Kidney glomerular epithelial cell (primary cell): ENCODE measurements around the gene NDUFA3.
A peak's percentile ranks its signal among the peaks of the same experiment; 100 is the strongest.
"Not testable (repeated sequence)": the region's sequence is repeated elsewhere in the genome, so short reads cannot be mapped to it uniquely, and the experiment has no call there.

Experiments
- DNase-seq: peaks from one replicate; lab custom pipeline; 2025; lab: John Stamatoyannopoulos, UW

Gene NDUFA3

DNA sequence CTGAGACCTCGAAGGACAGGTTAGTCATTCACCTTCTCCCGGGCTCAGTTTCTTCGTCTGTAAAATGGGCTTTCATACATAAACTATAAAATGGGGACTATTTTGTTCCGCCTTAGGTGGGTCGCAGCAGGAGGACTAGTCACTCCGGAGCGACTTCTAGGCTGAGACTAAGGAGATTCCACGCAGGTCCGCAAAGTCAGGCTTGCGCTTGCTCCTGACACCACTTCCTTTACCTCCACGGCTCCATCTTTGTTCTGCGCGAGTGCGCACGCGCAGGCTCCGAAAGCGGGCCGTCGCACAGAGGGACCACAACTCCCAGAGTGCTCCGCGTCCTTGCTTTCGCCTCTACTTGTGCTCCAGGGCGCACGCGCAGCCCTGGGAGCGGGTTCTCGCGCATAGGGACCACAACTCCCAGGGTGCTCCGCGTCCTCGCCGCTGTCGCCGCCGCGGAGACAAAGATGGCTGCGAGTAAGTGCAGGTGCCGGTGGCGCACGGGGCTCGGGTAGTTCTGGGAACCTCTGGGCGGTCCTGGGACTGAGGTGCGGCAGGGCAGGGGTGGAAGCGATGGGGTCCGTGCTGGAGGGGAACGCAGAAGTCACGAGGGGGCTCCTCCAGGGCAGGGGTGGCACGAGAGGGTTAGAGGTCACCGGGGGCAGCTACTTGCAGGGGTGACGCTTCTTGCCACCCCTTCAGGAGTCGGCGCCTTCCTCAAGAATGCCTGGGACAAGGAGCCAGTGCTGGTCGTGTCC, at the start of gene NDUFA3:
Gene NDUFA3, plus strand, starts transcription at position 435 of the 749 bp plus-strand sequence. Its CDS starts 24 bp downstream, at position 459.
- peak; percentile 91 for DNase-seq

DNA sequence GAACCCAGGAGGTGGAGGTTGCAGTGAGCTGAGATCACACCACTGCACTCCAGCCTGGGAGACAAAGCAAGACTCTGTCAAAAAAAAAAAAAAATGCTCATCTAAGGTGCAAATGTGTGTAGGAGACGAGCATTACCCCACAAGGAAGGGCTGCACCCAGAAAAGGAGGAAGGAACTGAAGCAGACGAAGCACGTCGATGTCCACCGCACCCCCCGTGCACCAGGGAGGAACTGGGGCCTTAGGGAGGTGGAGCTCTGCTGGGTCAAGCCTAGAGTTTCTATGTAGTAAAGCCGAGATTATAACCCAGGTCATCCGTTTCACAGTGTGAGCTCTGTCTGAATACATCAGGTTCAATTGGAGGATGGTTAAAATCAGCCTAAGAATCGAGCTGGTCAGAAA, 40.0 kb upstream of the NDUFA3 start:
- DNase-seq, result no peak

DNA sequence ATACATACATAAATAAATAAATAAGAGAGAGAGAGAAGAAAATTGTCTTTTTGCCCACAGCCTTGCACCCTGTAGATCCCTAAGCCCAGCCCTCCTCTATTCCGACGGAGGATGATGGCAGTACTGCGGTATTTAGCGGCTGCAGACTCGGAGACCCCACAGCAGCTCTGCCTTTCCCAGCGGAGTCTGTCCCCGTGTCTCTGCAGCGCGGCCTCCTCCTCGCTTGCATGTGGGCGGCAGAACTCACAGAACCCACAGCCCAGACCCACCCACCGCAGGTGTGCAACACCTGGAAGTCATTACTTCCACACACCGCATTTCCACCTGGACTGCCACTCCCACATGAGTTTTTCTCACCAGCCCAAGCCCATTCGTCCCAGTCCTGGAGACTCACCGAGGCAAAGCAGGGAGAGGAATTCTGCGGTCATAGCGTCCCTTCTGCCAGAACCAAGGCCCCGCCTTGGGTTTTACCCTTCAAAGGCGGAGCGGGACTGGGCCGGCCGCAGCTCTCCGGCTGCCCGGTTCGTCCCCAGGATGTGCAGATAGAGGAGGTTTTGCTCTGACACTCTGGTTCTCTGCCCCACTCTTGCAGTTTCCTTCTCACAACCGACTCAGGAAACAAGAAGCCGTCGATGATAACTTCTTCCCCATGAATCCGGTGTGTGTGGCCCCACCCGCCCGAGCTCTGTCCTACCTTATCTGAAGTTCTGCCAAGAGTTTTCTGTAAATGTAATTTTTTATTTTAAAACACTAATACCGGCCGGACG, 39.1 kb upstream of the NDUFA3 start, which contains the start of gene VSTM1:
Gene VSTM1, minus strand, starts transcription at position 548 of the 767 bp plus-strand sequence. Its CDS starts 120 bp downstream, at position 428.
- DNase-seq, result no peak

DNA sequence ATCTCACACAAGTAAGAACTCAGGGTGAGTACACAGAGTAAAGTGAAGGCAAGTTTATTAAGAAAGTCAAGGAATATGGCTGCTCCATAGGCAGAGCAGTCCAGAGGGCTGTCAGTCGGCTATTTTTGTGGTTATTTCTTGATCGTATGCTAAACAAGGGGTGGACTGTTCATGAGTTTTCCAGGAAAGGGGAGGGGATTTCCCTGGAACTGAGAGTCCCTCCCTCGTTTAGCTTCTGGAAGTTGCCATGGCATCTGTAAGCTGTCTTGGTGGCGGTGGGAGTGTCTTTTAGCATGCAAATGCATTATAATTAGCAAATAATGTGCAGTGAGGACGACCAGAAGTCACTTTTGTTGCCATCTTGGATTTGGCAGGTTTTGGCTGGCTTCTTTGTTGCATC, 33.2 kb upstream of the NDUFA3 start:
- DNase-seq, result no peak

DNA sequence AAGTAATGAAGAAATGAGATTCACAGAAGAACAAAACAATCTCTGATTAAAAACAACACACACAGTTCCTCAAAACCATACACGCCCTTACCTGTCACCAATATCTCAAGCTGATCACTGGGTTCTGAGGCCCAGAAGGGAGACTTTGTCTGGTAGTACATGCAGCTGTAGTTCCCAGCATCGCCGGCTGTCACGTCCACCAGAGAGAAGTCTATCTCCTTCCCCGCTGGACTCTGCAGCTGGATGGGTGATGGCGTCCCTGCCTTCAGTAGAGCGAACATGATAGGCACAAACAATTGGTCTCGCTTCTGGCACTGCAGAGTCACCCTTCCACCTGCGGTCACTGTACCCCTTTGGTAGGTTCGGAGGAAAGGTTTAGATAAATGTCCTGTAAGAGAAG, 28.8 kb upstream of the NDUFA3 start:
- no peak for DNase-seq

DNA sequence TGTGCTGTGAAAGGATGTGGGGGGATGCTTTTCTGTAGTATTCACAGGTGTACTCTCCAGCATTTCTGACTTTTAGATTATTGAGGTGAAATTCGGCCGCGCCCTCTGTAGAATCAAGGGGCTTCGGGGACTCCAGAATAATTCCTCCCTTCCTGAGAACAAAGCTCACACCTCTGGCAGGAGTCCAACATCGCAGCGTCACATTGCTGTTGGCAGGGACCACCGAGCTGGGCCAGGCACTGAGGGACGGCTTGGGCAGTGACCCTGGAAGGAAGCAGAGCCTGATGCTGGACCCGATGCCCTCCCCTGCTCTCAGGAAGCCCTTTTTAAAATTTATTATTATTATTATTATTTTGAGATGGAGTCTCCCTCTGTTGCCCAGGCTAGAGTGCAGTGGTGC, 27.8 kb upstream of the NDUFA3 start:
- no peak for DNase-seq

DNA sequence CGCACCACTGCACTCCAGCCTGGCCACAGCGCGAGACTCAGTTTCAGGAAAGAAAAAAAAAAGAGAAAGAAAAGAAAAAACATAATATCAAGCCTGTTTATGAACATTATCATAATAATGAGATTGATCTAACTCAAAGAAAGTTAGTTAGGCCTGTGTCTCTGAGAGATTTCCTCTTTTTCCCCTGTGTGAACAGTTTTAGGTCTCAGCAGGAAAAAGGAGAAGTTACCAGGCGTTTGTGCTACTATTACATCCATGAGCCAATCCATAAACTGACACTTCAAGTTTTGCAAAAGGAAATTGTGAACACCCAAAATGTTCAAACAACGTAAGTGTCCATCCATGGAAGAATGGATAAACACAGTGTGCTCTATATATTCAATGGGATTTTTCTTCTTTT, 25.3 kb upstream of the NDUFA3 start:
- DNase-seq, result no peak

DNA sequence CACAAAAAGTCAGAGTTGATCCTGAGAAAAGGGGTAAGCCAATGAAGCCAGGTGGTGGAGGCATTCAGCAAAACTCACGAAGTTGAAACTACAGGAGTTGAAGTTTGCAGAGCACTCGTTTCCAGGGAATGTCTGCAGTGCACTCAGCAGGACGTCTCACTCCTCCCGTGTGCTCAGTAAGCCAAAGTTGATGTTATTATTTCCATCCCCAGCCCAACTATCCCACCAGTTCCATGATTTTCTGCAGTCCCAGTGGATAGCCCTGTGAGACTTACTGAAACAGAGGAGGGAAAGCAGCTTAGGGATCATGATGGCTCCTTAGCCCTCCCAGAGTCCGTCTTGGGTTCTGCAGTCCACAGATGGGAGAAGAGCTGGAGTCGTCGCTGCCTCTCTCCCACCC, 21.6 kb upstream of the NDUFA3 start, which contains the start of gene TARM1:
Gene TARM1, minus strand, starts transcription at position 334 of the 400 bp plus-strand sequence. Its CDS starts 25 bp downstream, at position 309.
- no peak for DNase-seq

DNA sequence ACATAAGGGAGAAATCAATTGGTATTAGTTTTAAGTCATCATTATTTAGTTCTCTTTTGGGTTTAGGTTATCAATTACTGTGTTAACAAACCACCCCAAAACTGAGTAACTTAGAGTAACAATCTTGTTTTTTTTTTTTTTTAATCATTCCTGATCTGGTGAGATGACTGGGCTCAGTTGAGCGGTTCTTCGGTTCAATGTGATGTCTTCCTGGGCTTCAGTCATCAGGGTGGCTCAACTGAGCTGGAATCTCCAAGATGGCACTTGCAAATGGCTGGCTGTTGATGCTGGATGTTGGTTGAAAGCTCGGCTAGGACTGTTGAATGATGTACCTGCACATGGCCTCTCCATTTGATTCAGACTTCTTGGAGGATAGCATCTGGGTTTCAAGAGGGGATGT, 18.2 kb upstream of the NDUFA3 start:
- DNase-seq, result no peak

DNA sequence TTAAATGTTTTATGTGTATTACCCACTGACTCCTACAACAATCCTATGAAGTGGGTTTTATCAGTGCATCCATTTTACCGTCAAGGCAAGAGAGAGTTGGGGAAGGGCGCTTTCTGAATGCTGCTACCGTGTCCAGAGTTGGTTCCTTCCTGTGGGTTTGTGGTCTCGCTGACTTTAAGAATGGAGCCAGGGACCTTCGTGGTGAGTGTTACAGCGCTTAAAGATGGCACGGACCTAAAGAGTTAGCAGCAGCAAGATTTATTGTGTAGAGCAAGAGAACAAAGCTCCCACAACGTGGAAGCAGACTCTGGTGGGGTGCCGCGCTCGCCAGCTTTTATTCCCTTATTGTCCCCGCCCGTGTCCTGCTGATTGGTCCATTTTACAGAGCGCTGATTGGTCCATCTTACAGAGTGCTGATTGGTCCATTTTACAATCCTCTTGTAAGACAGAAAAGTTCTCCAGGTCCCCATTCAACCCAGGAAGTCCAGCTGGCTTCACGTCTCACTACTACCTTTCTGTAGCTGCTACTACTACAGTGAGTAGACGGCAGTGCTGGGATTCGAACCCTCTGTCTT, 8.1 kb upstream of the NDUFA3 start:
- DNase-seq, result no peak

DNA sequence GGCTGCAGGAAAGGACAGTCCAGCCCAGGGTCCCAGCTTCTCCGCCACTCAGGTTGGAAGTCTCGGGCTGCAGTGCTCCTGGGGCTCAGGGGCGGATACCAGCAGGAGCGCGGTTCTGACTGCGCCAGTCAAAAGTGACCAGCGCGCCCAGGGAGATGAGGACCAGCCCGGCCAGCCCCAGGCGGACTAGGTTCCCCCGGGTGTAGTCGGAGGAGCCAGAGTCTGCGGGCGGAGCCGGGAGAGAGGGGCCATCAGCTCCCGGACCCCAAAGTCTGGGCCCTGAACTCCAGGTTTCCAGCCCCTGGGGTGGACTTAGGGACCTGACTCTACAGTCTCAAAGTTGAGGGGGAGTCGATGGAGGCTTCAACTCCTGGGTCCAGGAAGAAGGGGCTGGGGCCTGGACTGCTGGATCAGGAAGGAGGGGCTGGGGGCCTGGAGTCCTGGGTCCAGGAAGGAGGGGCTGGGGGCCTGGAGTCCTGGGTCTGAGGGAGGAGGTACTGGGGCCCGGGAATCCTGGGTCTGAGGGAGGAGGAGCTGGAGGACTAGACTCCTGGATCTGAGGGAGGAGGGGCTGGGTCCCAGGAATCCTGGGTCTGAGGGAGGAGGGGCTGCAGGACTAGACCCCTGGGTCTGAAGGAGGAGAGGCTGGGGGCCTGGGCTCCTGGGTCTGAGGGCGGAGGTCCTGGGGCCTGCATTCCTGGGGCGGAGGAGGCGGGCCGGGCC, 7.4 kb upstream of the NDUFA3 start:
- DNase-seq, result no peak

DNA sequence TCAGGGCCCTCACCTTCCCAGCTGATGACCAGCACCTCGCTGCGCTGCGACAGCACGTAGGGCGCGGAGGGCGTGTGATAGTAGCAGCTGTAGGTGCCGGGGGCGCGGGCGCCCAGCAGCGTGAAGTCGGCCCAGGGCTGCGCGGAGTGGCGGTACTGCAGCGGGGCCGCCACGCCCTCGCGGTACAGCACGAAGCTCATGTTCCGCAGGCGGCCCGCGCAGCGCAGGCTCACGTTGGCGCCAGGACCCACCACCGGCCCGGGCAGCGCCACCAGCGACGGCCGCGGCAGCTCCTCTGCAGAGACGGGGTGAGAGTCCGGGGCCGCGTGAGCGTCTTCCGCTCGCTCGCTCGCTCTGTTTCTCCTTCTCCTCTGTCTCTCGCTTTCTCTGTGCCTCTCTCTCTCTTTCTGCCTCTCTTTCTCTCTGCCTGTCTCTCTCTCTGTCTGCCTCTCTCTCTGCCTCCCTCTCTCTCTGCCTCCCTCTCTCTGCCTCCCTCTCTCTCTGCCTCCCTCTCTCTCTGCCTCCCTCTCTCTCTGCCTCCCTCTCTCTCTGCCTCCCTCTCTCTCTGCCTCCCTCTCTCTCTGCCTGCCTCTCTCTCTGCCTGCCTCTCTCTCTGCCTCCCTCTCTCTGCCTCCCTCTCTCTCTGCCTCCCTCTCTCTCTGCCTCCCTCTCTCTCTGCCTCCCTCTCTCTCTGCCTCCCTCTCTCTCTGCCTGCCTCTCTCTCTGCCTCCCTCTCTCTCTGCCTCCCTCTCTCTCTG, 6.6 kb upstream of the NDUFA3 start:
- DNase-seq, result peak; percentile 9

DNA sequence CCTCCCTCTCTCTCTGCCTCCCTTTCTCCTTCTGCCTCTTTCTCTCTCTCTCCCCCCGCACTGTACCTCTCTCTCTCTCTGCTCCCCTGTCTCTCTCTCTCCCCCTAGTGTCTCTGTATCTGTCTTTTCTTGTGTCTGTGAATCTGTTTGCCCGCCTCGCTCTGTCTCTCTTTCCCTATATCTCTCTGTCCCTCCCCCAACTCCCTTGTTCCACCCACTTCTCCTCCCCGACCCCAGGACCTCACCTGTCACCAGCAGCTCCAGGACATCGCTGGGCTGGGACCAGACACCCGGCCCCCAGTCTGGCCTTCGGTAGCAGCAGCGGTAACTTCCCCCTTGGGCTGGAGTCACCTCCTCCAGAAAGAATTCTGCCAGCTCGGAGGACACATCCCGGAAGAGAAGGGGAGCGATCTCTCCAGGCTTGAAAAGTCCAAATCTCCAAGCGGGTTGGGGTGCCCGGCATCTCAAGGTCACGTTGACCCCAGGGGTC, 6.0 kb upstream of the NDUFA3 start:
- peak; percentile 15 for DNase-seq

DNA sequence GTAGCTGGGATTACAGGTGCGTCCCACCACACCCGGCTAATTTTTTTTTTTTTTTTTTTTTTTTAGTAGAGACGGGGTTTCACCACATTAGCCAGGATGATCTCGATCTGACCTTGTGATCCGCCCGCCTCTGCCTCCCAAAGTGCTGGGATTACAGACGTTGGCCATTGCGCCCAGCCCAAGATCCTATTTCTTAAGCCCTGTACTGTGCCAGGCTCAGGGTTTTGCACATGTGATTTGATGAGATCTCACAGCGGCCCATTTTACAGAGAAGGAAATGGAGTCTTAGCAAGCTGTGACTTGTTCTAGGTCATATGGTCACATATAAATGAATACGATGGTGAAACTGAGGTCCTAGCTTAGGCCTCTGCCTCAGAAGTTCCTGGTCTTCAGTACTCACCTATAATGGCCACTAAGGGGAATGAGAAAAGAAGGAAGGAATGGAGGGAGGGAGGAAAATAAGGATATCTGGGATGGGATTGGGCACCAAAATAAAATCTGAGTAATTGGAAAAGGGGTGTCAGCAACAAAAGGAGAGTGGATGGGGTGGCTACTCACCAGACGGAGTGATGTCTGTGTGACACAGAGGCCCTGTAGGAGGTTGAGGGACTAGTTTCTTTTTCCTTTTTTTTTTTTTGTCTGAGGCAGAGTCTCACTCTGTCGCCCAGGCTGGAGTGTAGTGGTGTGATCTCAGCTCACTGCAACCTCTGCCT, 3.3 kb upstream of the NDUFA3 start:
- DNase-seq, result no peak

DNA sequence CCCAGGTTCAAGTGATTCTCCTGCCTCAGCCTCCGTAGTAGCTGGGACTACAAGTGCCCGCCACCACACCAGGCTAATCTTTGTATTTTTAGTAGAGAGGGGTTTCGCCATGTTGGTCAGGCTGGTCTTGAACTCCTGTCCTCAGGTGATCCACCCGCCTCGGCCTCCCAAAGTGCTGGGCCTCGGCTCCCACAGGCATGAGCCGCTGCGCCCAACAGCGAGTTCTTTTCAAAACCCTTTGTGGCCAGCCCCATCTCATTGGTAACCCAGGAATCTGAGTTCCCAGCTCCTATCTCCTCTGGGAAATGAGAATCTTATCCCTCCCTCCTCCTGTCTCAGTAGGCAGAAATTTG, 2.8 kb upstream of the NDUFA3 start:
- not testable (repeated sequence) for DNase-seq

DNA sequence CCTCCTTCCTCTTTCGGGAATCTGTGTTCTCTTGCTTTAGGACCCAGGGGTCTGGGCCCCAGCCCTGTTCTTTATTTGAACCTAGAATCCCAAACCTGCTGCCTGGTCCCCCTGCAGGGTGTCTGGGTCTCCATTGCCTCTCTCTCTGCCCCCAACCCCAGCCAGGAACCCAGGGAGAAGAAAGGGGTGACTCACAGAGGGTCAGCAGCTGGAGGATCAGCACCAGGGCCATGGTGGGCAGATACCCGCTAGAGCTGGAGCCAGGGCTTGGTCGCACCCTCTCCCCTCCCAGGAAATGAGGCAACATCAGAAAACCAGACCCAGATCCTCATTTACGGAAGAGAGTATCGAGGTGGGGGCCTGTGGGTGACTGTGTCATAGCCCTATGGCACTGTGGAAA, 2.1 kb upstream of the NDUFA3 start, which contains the start of gene OSCAR:
Gene OSCAR, minus strand, starts transcription at position 243 of the 400 bp plus-strand sequence. Its CDS starts 11 bp downstream, at position 232.
- no peak for DNase-seq

DNA sequence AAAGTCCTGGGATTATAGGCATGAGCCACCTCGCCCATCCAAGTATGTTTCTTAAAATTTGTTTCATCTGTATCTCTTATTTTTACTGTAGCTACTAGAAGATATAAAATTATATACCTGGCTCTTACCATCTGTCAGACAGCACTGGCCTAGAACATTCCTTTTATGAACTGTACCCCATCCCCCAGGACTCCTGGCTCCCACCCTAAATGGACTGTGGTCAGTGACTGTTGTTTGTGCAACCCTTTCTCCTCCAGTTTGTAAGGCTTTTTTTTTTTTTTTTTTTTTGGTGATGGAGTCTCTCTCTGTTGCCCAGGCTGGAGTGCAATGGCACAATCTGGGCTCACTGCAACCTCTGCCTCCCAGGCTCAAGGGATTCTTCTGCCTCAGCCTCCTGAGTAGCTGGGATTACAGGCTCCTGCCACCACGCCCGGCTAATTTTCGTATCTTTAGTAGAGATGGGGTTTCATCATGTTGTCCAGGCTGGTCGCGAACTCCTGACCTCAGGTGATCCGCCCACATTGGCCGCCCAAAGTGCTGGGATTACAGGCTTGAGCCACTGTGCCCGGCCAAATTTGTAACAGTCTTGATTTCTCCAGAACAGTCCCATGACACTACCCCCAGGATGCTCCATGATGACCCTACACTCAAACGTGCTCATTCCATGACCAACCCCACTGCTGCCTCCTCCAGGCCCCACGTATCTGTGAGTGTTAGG, 2.5 kb downstream of the NDUFA3 start:
- DNase-seq, result no peak

DNA sequence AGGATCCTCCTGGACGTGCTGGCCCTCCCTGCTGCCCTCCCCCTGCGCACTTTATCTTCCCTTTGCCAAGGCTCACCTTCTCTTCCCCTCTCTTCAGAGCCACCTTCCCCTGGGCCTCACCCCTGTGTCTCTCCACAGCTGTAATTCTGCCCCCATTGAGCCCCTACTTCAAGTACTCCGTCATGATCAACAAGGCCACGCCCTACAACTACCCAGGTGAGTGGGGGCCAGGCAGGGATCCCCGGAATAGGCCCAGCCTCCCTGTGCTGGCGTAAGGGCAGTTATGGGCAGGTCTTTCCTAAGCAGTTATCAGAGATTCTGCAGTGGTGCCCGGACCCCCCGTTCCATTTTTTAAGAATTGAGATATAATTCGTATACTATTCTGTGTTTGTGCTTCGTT, 3.1 kb downstream of the NDUFA3 start:
- no peak for DNase-seq

DNA sequence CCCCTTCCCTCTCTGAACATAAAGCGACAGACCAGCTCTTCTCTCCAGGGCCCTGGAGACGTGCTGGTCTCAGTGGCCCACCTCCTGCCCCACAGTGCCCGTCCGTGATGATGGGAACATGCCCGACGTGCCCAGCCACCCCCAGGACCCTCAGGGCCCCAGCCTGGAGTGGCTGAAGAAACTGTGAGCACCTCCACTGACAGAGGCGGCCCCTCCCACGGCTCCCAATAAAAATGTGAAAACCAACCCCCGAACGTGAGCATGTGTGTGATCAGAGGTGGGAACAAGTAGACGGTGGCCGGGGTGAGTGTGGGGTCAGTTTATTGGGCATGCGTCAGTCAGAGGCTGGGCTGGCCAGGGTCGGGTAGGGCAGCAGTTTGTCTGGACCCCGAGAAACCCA, 4.1 kb downstream of the NDUFA3 start:
- no peak for DNase-seq
